Activated CD4-positive, alpha-beta T cell treated with anti-CD3 and anti-CD28 coated beads, Interleukin-10, Interleukin-2, amounts not matched to agents 100 ng/mL and 50 ng/mL, durations not matched to agents 16 hours and 8 hours (primary cell): ENCODE measurements around the gene GPR142.

Experiments
- DNase-seq: peaks from one replicate; pipeline ENCODE4 v3.0.0-alpha.2; 2020

The GPR142 gene

GRCh38 chr17:74367206-74367605 lies at the start of gene GPR142:
Gene GPR142 (plus strand): TSS chr17:74367506. CDS start chr17:74369541, 2,035 bp downstream.
- no peak for DNase-seq

- no peak for DNase-seq
These were observed 48.9 kb upstream of the GPR142 start for GRCh38 chr17:74318391-74318790.

- no peak for DNase-seq
These were observed 42.8 kb upstream of the GPR142 start for GRCh38 chr17:74324521-74324920.

GRCh38 chr17:74325376-74325742 lies 41.9 kb upstream of the GPR142 start:
- DNase-seq: no peak

GRCh38 chr17:74325743-74326379 lies 41.4 kb upstream of the GPR142 start, which contains the start of gene KIF19:
Gene KIF19 (plus strand): TSS chr17:74326226. CDS start chr17:74326350, 124 bp downstream.
- DNase-seq: peak; percentile 62

- DNase-seq: no peak
These were observed 40.8 kb upstream of the GPR142 start for GRCh38 chr17:74326506-74326905.

- no peak for DNase-seq
These were observed 38.8 kb upstream of the GPR142 start for GRCh38 chr17:74328487-74328886.

- no peak for DNase-seq
These were observed 37.9 kb upstream of the GPR142 start for GRCh38 chr17:74329378-74329777.

GRCh38 chr17:74330446-74330845 lies 36.9 kb upstream of the GPR142 start:
- DNase-seq: no peak

GRCh38 chr17:74332017-74332650 lies 35.2 kb upstream of the GPR142 start:
- no peak for DNase-seq

GRCh38 chr17:74332763-74333283 lies 34.5 kb upstream of the GPR142 start:
- no peak for DNase-seq

GRCh38 chr17:74334393-74335039 lies 32.8 kb upstream of the GPR142 start:
- DNase-seq: no peak

GRCh38 chr17:74335529-74336062 lies 31.7 kb upstream of the GPR142 start:
- DNase-seq: no peak

GRCh38 chr17:74336307-74336706 lies 31.0 kb upstream of the GPR142 start:
- no peak for DNase-seq

- DNase-seq: no peak
These were observed 29.3 kb upstream of the GPR142 start for GRCh38 chr17:74337834-74338500.

- no peak for DNase-seq
These were observed 27.6 kb upstream of the GPR142 start for GRCh38 chr17:74339537-74340195.

- no peak for DNase-seq
These were observed 26.8 kb upstream of the GPR142 start for GRCh38 chr17:74340470-74341023.

GRCh38 chr17:74342224-74342623 lies 25.1 kb upstream of the GPR142 start:
- DNase-seq: no peak

- DNase-seq: no peak
These were observed 24.2 kb upstream of the GPR142 start for GRCh38 chr17:74343121-74343520.

GRCh38 chr17:74343526-74344284 lies 23.6 kb upstream of the GPR142 start:
- DNase-seq: no peak

- DNase-seq: no peak
These were observed 22.6 kb upstream of the GPR142 start for GRCh38 chr17:74344658-74345057.
